ENCODE data around the gene RAMP1. TPM values are rescaled to one million over a fixed set of nuclear protein-coding genes. Genes with fewer than 3 reads are reported as not detected.

The RAMP1 gene
- total RNA-seq, 1 donor from 2014 or later: 4.4 TPM

GRCh38 chr2:237923481-237924163, 64.2 kb downstream of the RAMP1 start:
- H3K36me3 ChIP-seq (ENCODE audit: control insufficient read depth, insufficient read depth, low read length): no peaks in the 10 kb centered on the region
- H3K4me3 ChIP-seq (ENCODE audit: low read depth, low read length): no peak overlapping the region
- no peaks in the 10 kb centered on the region for H3K27me3 ChIP-seq (ENCODE audit: control insufficient read depth, insufficient read depth, low read length)
- TF ChIP-seq CTCF (IDR thresholded peaks at IDR 0.05; ENCODE audit: insufficient read depth, low read length, poor library complexity, severe bottlenecking): peak; percentile 63
- no peak for DNase-seq (ENCODE audit: low read depth)

DNA sequence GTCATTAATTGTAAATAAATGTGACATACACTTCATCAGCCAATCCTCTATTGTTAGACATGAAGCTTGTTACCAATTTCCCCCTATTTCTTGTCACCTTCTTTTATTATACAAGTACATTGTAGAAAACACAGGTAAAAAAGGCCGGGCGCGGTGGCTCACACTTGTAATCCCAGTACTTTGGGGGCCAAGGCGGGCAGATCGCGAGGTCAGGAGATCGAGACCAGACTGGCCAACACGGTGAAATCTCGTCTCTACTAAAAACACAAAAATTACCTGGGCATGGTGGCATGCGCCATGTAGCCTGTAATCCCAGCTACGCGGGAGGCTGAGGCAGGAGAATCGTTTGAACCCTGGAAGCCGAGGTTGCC, 64.7 kb downstream of the RAMP1 start:
- Histone ChIP-seq H3K36me3 (ENCODE audit: control insufficient read depth, insufficient read depth, low read length) (no peaks in the 10 kb centered on the region), H3K4me3 (ENCODE audit: low read depth, low read length) (no peak overlapping the region), H3K27me3 (ENCODE audit: control insufficient read depth, insufficient read depth, low read length) (no peaks in the 10 kb centered on the region)
- TF ChIP-seq CTCF (IDR thresholded peaks at IDR 0.05; ENCODE audit: insufficient read depth, low read length, poor library complexity, severe bottlenecking): no peak
- no peak for DNase-seq (ENCODE audit: low read depth)

GRCh38 chr2:237927135-237927534, 67.7 kb downstream of the RAMP1 start:
- no peak for TF ChIP-seq CTCF (IDR thresholded peaks at IDR 0.05; ENCODE audit: insufficient read depth, low read length, poor library complexity, severe bottlenecking)

GRCh38 chr2:237927986-237928385, 68.6 kb downstream of the RAMP1 start:
- TF ChIP-seq CTCF (IDR thresholded peaks at IDR 0.05; ENCODE audit: insufficient read depth, low read length, poor library complexity, severe bottlenecking): no peak
- no peak for DNase-seq (ENCODE audit: low read depth)
- H3K27me3 ChIP-seq (ENCODE audit: control insufficient read depth, insufficient read depth, low read length): no peaks in the 10 kb centered on the region
- H3K4me3 ChIP-seq (ENCODE audit: low read depth, low read length): no peak overlapping the region
- H3K36me3 ChIP-seq (ENCODE audit: control insufficient read depth, insufficient read depth, low read length): no peaks in the 10 kb centered on the region

More at GRCh38 chr2:237927135-237927534, 67.7 kb downstream of the RAMP1 start:
- Histone ChIP-seq H3K36me3 (ENCODE audit: control insufficient read depth, insufficient read depth, low read length) (no peaks in the 10 kb centered on the region), H3K27me3 (ENCODE audit: control insufficient read depth, insufficient read depth, low read length) (no peaks in the 10 kb centered on the region), H3K4me3 (ENCODE audit: low read depth, low read length) (no peak overlapping the region)
- DNase-seq (ENCODE audit: low read depth): no peak

DNA sequence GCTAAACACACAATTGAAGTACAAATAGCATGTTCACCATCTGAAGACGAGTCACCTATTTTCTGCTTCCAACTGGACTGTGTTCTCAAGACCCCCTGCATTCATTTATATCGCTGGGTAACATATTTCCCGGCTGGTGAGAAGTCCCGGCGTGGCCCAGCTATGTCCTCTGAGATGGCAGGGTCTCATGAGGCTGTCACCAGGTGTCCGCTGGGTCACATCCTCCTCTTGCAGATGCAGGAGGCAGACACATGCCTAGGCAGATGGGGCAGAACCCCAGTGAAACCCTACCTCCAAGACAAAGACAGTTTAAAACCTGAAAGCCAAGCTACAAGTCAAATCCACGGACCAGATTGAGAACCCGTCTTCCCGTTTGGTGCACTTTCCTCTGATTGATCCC, 70.6 kb downstream of the RAMP1 start:
- H3K36me3 ChIP-seq (ENCODE audit: control insufficient read depth, insufficient read depth, low read length): no peaks in the 10 kb centered on the region
- no peaks in the 10 kb centered on the region for H3K27me3 ChIP-seq (ENCODE audit: control insufficient read depth, insufficient read depth, low read length)
- no peak overlapping the region for H3K4me3 ChIP-seq (ENCODE audit: low read depth, low read length)
- no peak for TF ChIP-seq CTCF (IDR thresholded peaks at IDR 0.05; ENCODE audit: insufficient read depth, low read length, poor library complexity, severe bottlenecking)
- no peak for DNase-seq (ENCODE audit: low read depth)

DNA sequence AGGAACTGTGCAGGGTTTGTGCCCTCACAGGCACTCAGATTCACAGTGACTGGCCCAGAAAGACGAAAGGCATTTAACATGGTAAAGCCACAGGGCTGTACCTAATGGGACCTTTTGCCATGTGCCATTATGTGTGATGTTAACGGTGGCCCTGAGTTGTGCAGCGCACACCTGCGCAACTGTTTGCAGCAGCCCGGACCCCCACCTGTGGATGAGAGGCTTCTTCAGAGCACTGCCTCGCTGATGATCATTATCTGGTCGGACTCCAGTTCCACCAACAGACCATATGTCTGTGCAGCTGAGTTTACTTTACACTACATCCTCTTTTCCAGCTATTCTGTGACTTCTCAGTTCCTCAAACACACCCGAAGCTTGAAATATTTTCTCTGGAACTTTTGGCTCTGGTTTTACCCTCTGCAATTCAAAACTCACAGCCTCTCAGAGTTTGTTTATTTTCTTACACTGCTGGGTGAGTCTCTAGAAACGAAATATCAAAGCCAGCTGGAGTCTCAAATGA, 71.8 kb downstream of the RAMP1 start:
- no peaks in the 10 kb centered on the region for H3K36me3 ChIP-seq (ENCODE audit: control insufficient read depth, insufficient read depth, low read length)
- no peak for TF ChIP-seq CTCF (IDR thresholded peaks at IDR 0.05; ENCODE audit: insufficient read depth, low read length, poor library complexity, severe bottlenecking)
- no peak overlapping the region for H3K4me3 ChIP-seq (ENCODE audit: low read depth, low read length)
- DNase-seq (ENCODE audit: low read depth): no peak
- H3K27me3 ChIP-seq (ENCODE audit: control insufficient read depth, insufficient read depth, low read length): no peaks in the 10 kb centered on the region

Data from kidney epithelial cell (primary cell).